Transverse colon (tissue), 4 donors: Measurements from ENCODE around the gene TMEM106C.

Experiments used
- CTCF ChIP-seq, 5 experiments: fragments of 200-600 bp in 3 of 5; fragments of 450-650 bp in 2 of 5; sonication (generic) in 3 of 5; IDR thresholded peaks; 1 replicate in 2 of 5; 2 replicates in 3 of 5; pipeline ENCODE4 v1.5.1; 2016 to 2017; ENCODE audit warnings: antibody characterized with exemption in 5 of 5, inconsistent platforms in 3 of 5, mild to moderate bottlenecking in 2 of 5, moderate library complexity in 1 of 5
- POLR2A ChIP-seq: fragments of 450-650 bp; IDR thresholded peaks from one replicate; pipeline ENCODE4 v1.6.1; 2016; ENCODE audit warnings: antibody characterized with exemption, mild to moderate bottlenecking, moderate library complexity
- POLR2AphosphoS5 ChIP-seq, 3 donors: sonication (generic); formaldehyde crosslinking; IDR thresholded peaks; one replicate each; pipeline ENCODE4 v1.6.1; 2016; ENCODE audit warnings: antibody characterized with exemption in 3 of 3

GRCh38 chr12:47955059-47955458 lies 8.3 kb upstream of the TMEM106C start:
- TF ChIP-seq CTCF (IDR thresholded peaks at IDR 0.05) (no peak), POLR2A (no peak), POLR2AphosphoS5 (IDR thresholded peaks at IDR 0.05) (no peak)
